GM23248 (cell line): ENCODE data around the gene TASOR.

ENCODE experiments used
- EZH2 ChIP-seq: fragments of 200-600 bp; sonication (generic); IDR thresholded peaks from 2 replicates; pipeline ENCODE4 v1.6.1; 2018; ENCODE audit warnings: antibody characterized with exemption, mild to moderate bottlenecking; ENCODE audit not compliant: insufficient read depth, poor library complexity, severe bottlenecking
- EZH2phosphoT487 ChIP-seq: fragments of 200-600 bp; sonication (generic); IDR thresholded peaks from 2 replicates; pipeline ENCODE4 v1.6.1; 2018; ENCODE audit warnings: antibody characterized with exemption, moderate library complexity, mild to moderate bottlenecking, low read depth; ENCODE audit not compliant: insufficient read depth

DNA sequence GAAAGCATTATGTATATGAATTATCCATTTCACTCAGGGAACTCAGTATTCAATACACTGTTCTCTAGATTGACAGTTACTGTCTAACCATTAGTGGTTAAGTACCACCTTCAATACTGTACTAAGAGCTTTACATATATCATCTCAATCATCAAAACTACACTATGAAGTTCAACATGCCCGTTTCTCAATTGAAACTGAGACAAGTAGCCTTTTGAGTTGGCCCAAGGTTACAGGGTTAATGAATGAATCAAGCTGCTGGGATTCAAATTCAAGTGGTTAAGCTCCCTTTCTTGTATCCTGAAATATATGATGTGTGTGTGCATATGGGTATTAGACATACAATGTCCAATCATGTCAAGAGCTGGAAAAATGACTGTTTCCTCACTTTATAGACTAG, 5.8 kb downstream of the TASOR start:
- no peak for TF ChIP-seq EZH2
- no peak for TF ChIP-seq EZH2phosphoT487
